WTC11 (cell line): Measurements from ENCODE around the gene GRM7. TPM values are rescaled to one million over a fixed set of nuclear protein-coding genes. Genes with fewer than 3 reads are reported as not detected.

Experiments
- ATAC-seq: fragments of 200-7000 bp; cut with Tn5 transposase; 2 replicates; pipeline ENCODE4 v1.10.0; 2021; ENCODE audit warnings: mild to moderate bottlenecking, moderate library complexity
- CTCF ChIA-PET: fragments of 300-600 bp; sonication (Branson Sonifier 250); formaldehyde crosslinking; loops from one replicate; lab custom pipeline; 2021; ENCODE audit warnings: antibody characterized with exemption; lab: Charles Lee
- POLR2A ChIA-PET: fragments of 350-600 bp; sonication (Branson Sonifier 250); formaldehyde crosslinking; loops from one replicate; lab custom pipeline; 2021; ENCODE audit warnings: antibody characterized with exemption; lab: Charles Lee
- DNase-seq: peaks from one replicate; pipeline ENCODE4 v3.0.0; 2021; ENCODE audit warnings: low spot score
- H3K27ac Mint-ChIP-seq: 2 replicates; pipeline ENCODE4 v1.8.0; 2021; ENCODE audit warnings: mixed read lengths
- H3K27me3 Mint-ChIP-seq: 2 replicates; pipeline ENCODE4 v1.8.0; 2021; ENCODE audit warnings: low read depth, mild to moderate bottlenecking, moderate library complexity, mixed read lengths
- H3K36me3 Mint-ChIP-seq: 2 replicates; pipeline ENCODE4 v1.8.0; 2021; ENCODE audit warnings: mixed read lengths
- H3K4me1 Mint-ChIP-seq: 2 replicates; pipeline ENCODE4 v1.8.0; 2022; ENCODE audit warnings: mixed read lengths
- H3K4me3 Mint-ChIP-seq: 2 replicates; pipeline ENCODE4 v1.8.0; 2021; ENCODE audit warnings: mild to moderate bottlenecking, moderate library complexity, mixed read lengths
- H3K9me3 Mint-ChIP-seq: 2 replicates; pipeline ENCODE4 v1.8.0; 2021; ENCODE audit warnings: mixed read lengths
- CBFB ChIP-seq: sonication (generic); formaldehyde crosslinking; IDR thresholded peaks from 2 replicates; pipeline ENCODE4 v1.8.1; 2022; ENCODE audit warnings: mild to moderate bottlenecking, low read depth, missing genetic modification reagents
- ETV6 ChIP-seq: sonication (generic); formaldehyde crosslinking; IDR thresholded peaks from 2 replicates; pipeline ENCODE4 v1.8.1; 2022; ENCODE audit warnings: mild to moderate bottlenecking, missing genetic modification reagents
- FOXK1 ChIP-seq: sonication (generic); formaldehyde crosslinking; IDR thresholded peaks from 2 replicates; pipeline ENCODE4 v1.8.0; 2022; ENCODE audit warnings: mild to moderate bottlenecking, moderate library complexity, missing genetic modification reagents
- GABPB1 ChIP-seq: sonication (generic); formaldehyde crosslinking; IDR thresholded peaks from 2 replicates; pipeline ENCODE4 v1.8.1; 2023; ENCODE audit warnings: mild to moderate bottlenecking, missing genetic modification reagents
- IRF2 ChIP-seq: sonication (generic); formaldehyde crosslinking; IDR thresholded peaks from 2 replicates; pipeline ENCODE4 v1.8.0; 2022; ENCODE audit warnings: low read depth, missing genetic modification reagents, borderline replicate concordance
- MXD4 ChIP-seq: fragments of 250-450 bp; sonication (Bioruptor Pico); IDR thresholded peaks from 2 replicates; pipeline ENCODE4 v1.8.0; 2021; ENCODE audit warnings: mild to moderate bottlenecking, moderate library complexity, borderline replicate concordance
- TCF7 ChIP-seq: sonication (generic); formaldehyde crosslinking; IDR thresholded peaks from 2 replicates; pipeline ENCODE4 v1.8.0; 2022; ENCODE audit warnings: mild to moderate bottlenecking, low read depth, missing genetic modification reagents, moderate library complexity
- TP53 ChIP-seq: sonication (generic); formaldehyde crosslinking; IDR thresholded peaks from 2 replicates; pipeline ENCODE4 v1.8.1; 2023; ENCODE audit warnings: mild to moderate bottlenecking, missing genetic modification reagents
- ZBTB21 ChIP-seq: sonication (generic); formaldehyde crosslinking; IDR thresholded peaks from 2 replicates; pipeline ENCODE4 v1.8.1; 2023; ENCODE audit warnings: mild to moderate bottlenecking, missing genetic modification reagents, borderline replicate concordance
- ZNF416 ChIP-seq: fragments of 250-450 bp; sonication (Bioruptor Pico); IDR thresholded peaks from 2 replicates; pipeline ENCODE4 v1.9.0; 2021; ENCODE audit warnings: mild to moderate bottlenecking, inconsistent platforms
- ZNF671 ChIP-seq: fragments of 250-450 bp; sonication (Bioruptor Pico); IDR thresholded peaks from 2 replicates; pipeline ENCODE4 v1.8.0; 2021; ENCODE audit warnings: mild to moderate bottlenecking
- total RNA-seq: library from RNA; stranded (reverse); gene quantifications from 3 replicates; pipeline ENCODE4 v1.2.3, GENCODE V29; 2021
- TF ChIP-seq, protein P1 (sequence below): sonication (generic); formaldehyde crosslinking; conservative IDR thresholded peaks from 2 replicates; pipeline ENCODE4 v1.8.1; 2023; ENCODE audit warnings: mild to moderate bottlenecking, low read depth, missing genetic modification reagents, moderate library complexity
- TF ChIP-seq, protein P2 (sequence below): sonication (generic); formaldehyde crosslinking; IDR thresholded peaks from 2 replicates; pipeline ENCODE4 v1.8.0; 2022; ENCODE audit warnings: mild to moderate bottlenecking, missing genetic modification reagents
- TF ChIP-seq, protein P3 (sequence below): fragments of 250-450 bp; sonication (Bioruptor Pico); IDR thresholded peaks from 2 replicates; pipeline ENCODE4 v2.1.2; 2022; ENCODE audit warnings: mild to moderate bottlenecking, moderate library complexity
- TF ChIP-seq, protein P4 (sequence below): fragments of 250-450 bp; sonication (Bioruptor Pico); IDR thresholded peaks from 2 replicates; pipeline ENCODE4 v1.9.0; 2021; ENCODE audit warnings: mild to moderate bottlenecking, borderline replicate concordance
- TF ChIP-seq, protein P5 (sequence below): fragments of 200-600 bp; IDR thresholded peaks from 2 replicates; pipeline ENCODE4 v1.8.0; 2022; ENCODE audit warnings: antibody characterized with exemption
- TF ChIP-seq, protein P6 (sequence below): sonication (generic); formaldehyde crosslinking; IDR thresholded peaks from 2 replicates; pipeline ENCODE4 v1.8.1; 2023; ENCODE audit warnings: mild to moderate bottlenecking, missing genetic modification reagents

The GRM7 gene
- total RNA-seq, 1 experiment from 2014 or later = 0.42 TPM

DNA sequence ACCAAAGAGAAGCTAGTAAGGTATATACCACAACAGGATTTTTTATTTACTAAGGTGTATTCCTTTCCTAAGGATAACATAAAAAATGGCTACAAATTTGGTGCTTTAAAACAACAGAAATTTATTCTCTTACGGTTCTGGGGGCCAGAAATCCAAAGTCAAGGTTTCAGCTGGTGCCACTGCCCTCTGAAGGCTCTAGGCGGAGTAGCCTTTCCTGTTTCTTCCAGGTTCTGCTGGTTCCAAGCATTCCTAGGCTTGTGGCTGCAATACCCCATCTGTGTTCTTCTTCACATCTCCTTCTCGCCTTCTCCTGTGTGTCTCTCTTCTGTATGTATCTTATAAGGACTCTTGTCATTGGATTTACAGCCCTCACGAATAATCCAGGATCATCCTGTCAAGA, 549.9 kb downstream of the GRM7 start:
- ChIA-PET POLR2A (no interaction called here), CTCF (interaction anchor here (0.8 to 1.0 kb wide), 2 partner anchors 14 to 125 kb away, joined by 3 to 4 read pairs; no protein-coding TSS in a partner anchor)
- H3K4me1 Mint-ChIP-seq = no peaks in the 10 kb centered on the region
- no peaks in the 10 kb centered on the region for H3K36me3 Mint-ChIP-seq
- peak; percentile 83 for ATAC-seq
- TF ChIP-seq FOXK1 (CRISPR knock-in tag) = no peak
- TF ChIP-seq, protein P1, sequence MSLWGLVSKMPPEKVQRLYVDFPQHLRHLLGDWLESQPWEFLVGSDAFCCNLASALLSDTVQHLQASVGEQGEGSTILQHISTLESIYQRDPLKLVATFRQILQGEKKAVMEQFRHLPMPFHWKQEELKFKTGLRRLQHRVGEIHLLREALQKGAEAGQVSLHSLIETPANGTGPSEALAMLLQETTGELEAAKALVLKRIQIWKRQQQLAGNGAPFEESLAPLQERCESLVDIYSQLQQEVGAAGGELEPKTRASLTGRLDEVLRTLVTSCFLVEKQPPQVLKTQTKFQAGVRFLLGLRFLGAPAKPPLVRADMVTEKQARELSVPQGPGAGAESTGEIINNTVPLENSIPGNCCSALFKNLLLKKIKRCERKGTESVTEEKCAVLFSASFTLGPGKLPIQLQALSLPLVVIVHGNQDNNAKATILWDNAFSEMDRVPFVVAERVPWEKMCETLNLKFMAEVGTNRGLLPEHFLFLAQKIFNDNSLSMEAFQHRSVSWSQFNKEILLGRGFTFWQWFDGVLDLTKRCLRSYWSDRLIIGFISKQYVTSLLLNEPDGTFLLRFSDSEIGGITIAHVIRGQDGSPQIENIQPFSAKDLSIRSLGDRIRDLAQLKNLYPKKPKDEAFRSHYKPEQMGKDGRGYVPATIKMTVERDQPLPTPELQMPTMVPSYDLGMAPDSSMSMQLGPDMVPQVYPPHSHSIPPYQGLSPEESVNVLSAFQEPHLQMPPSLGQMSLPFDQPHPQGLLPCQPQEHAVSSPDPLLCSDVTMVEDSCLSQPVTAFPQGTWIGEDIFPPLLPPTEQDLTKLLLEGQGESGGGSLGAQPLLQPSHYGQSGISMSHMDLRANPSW = no peak
- TF ChIP-seq IRF2 (CRISPR knock-in tag) = no peak
- TF ChIP-seq, all 79 proteins: peak for 0
- H3K27ac Mint-ChIP-seq = no peak overlapping the region
- no peaks in the 10 kb centered on the region for H3K27me3 Mint-ChIP-seq
- H3K4me3 Mint-ChIP-seq = no peak overlapping the region
- DNase-seq = peak; percentile 14
- no peaks in the 10 kb centered on the region for H3K9me3 Mint-ChIP-seq

DNA sequence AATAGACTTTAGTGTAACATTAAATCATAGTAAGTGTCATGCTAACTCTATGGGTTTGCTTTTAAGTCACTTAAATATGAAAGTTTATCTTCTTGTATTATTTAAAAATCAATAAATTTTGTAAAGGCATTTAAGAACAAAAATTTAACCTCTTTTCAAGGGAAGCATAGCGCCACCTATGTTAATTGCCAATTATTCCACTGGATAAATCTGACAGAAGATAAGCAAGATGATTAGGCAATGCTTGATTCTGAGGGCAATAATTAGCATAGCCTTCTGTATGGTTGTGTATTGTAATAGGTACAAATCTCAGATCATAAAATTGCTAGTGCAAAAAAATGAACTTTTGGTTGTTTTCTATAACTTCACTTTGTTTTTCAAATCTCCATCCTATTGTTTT, 560.1 kb downstream of the GRM7 start:
- Mint-ChIP-seq H3K36me3 (no peaks in the 10 kb centered on the region), H3K27ac (no peak overlapping the region), H3K4me1 (0 out of 2 replicates have a peak, but pooled peaks cover 2% of the 10 kb centered on the region), H3K27me3 (no peaks in the 10 kb centered on the region), H3K9me3 (no peaks in the 10 kb centered on the region), H3K4me3 (no peak overlapping the region)
- POLR2A ChIA-PET = no interaction called here
- CTCF ChIA-PET = interaction anchor here (0.7 kb wide), 1 partner anchor 651 kb away, joined by 4 read pairs; no protein-coding TSS in a partner anchor
- no peak for ATAC-seq
- no peak for TF ChIP-seq CBFB (CRISPR knock-in tag)
- TF ChIP-seq TCF7 (CRISPR knock-in tag) = no peak
- TF ChIP-seq GABPB1 = no peak
- no peak for TF ChIP-seq ZNF671
- no peak for TF ChIP-seq ETV6
- TF ChIP-seq, protein P2, sequence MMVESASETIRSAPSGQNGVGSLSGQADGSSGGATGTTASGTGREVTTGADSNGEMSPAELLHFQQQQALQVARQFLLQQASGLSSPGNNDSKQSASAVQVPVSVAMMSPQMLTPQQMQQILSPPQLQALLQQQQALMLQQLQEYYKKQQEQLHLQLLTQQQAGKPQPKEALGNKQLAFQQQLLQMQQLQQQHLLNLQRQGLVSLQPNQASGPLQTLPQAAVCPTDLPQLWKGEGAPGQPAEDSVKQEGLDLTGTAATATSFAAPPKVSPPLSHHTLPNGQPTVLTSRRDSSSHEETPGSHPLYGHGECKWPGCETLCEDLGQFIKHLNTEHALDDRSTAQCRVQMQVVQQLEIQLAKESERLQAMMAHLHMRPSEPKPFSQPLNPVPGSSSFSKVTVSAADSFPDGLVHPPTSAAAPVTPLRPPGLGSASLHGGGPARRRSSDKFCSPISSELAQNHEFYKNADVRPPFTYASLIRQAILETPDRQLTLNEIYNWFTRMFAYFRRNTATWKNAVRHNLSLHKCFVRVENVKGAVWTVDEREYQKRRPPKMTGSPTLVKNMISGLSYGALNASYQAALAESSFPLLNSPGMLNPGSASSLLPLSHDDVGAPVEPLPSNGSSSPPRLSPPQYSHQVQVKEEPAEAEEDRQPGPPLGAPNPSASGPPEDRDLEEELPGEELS = no peak
- no peak for TF ChIP-seq TP53 (CRISPR knock-in tag)
- TF ChIP-seq MXD4 (CRISPR knock-in tag) = no peak
- no peak for TF ChIP-seq ZBTB21 (CRISPR knock-in tag)
- TF ChIP-seq, protein P3, sequence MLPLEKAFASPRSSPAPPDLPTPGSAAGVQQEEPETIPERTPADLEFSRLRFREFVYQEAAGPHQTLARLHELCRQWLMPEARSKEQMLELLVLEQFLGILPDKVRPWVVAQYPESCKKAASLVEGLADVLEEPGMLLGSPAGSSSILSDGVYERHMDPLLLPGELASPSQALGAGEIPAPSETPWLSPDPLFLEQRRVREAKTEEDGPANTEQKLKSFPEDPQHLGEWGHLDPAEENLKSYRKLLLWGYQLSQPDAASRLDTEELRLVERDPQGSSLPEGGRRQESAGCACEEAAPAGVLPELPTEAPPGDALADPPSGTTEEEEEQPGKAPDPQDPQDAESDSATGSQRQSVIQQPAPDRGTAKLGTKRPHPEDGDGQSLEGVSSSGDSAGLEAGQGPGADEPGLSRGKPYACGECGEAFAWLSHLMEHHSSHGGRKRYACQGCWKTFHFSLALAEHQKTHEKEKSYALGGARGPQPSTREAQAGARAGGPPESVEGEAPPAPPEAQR (CRISPR knock-in tag) = no peak
- TF ChIP-seq, protein P4, sequence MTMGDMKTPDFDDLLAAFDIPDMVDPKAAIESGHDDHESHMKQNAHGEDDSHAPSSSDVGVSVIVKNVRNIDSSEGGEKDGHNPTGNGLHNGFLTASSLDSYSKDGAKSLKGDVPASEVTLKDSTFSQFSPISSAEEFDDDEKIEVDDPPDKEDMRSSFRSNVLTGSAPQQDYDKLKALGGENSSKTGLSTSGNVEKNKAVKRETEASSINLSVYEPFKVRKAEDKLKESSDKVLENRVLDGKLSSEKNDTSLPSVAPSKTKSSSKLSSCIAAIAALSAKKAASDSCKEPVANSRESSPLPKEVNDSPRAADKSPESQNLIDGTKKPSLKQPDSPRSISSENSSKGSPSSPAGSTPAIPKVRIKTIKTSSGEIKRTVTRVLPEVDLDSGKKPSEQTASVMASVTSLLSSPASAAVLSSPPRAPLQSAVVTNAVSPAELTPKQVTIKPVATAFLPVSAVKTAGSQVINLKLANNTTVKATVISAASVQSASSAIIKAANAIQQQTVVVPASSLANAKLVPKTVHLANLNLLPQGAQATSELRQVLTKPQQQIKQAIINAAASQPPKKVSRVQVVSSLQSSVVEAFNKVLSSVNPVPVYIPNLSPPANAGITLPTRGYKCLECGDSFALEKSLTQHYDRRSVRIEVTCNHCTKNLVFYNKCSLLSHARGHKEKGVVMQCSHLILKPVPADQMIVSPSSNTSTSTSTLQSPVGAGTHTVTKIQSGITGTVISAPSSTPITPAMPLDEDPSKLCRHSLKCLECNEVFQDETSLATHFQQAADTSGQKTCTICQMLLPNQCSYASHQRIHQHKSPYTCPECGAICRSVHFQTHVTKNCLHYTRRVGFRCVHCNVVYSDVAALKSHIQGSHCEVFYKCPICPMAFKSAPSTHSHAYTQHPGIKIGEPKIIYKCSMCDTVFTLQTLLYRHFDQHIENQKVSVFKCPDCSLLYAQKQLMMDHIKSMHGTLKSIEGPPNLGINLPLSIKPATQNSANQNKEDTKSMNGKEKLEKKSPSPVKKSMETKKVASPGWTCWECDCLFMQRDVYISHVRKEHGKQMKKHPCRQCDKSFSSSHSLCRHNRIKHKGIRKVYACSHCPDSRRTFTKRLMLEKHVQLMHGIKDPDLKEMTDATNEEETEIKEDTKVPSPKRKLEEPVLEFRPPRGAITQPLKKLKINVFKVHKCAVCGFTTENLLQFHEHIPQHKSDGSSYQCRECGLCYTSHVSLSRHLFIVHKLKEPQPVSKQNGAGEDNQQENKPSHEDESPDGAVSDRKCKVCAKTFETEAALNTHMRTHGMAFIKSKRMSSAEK (CRISPR knock-in tag) = no peak
- TF ChIP-seq, protein P5, sequence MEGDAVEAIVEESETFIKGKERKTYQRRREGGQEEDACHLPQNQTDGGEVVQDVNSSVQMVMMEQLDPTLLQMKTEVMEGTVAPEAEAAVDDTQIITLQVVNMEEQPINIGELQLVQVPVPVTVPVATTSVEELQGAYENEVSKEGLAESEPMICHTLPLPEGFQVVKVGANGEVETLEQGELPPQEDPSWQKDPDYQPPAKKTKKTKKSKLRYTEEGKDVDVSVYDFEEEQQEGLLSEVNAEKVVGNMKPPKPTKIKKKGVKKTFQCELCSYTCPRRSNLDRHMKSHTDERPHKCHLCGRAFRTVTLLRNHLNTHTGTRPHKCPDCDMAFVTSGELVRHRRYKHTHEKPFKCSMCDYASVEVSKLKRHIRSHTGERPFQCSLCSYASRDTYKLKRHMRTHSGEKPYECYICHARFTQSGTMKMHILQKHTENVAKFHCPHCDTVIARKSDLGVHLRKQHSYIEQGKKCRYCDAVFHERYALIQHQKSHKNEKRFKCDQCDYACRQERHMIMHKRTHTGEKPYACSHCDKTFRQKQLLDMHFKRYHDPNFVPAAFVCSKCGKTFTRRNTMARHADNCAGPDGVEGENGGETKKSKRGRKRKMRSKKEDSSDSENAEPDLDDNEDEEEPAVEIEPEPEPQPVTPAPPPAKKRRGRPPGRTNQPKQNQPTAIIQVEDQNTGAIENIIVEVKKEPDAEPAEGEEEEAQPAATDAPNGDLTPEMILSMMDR = no peak
- TF ChIP-seq, protein P6, sequence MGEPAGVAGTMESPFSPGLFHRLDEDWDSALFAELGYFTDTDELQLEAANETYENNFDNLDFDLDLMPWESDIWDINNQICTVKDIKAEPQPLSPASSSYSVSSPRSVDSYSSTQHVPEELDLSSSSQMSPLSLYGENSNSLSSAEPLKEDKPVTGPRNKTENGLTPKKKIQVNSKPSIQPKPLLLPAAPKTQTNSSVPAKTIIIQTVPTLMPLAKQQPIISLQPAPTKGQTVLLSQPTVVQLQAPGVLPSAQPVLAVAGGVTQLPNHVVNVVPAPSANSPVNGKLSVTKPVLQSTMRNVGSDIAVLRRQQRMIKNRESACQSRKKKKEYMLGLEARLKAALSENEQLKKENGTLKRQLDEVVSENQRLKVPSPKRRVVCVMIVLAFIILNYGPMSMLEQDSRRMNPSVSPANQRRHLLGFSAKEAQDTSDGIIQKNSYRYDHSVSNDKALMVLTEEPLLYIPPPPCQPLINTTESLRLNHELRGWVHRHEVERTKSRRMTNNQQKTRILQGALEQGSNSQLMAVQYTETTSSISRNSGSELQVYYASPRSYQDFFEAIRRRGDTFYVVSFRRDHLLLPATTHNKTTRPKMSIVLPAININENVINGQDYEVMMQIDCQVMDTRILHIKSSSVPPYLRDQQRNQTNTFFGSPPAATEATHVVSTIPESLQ (CRISPR knock-in tag) = no peak
- TF ChIP-seq ZNF416 (CRISPR knock-in tag) = no peak
- no peak for DNase-seq
